A549 (cell line): ENCODE results near the gene MAP4K4.

Experiments
- JUNB ChIP-seq: fragments of >200 bp; sonication (Bioruptor Twin); formaldehyde crosslinking; IDR thresholded peaks from 2 replicates; pipeline ENCODE4 v1.6.1; 2016
- RAD21 ChIP-seq, 2 experiments: fragments of >200 bp in 1 of 2; sonication (Bioruptor Twin) in 1 of 2; formaldehyde crosslinking in 1 of 2; IDR thresholded peaks in 1 of 2; conservative IDR thresholded peaks in 1 of 2; 2 replicates in 1 of 2; 3 replicates in 1 of 2; pipeline ENCODE4 v1.6.1; 2012 to 2018; ENCODE audit warnings: inconsistent platforms in 1 of 2

DNA sequence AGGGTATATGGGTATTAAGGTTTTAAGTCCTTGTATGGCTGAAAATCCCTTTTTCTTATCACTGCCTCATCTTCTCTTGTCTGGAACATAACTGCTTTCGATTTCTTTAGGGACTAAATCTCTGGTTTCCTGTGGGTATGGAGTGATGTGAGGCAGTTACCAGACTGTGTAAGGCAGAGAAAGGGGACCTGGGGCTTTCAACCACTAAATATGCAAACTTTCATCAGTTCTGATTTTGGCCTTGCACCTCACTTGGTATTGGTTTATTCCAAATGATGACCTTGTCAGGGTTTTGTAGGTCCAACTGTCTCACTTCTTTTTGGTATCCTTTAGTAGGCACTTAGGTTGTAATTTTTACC is 9.3 kb downstream of the MAP4K4 start:
- TF ChIP-seq JUNB (no peak), RAD21 (conservative IDR thresholded peaks at IDR 0.05 in 1 of 2, IDR thresholded peaks at IDR 0.05 in 1 of 2) (no peak)
